GM12878 (cell line): Measurements from ENCODE around the gene TMPRSS2. TPM values are rescaled to one million over a fixed set of nuclear protein-coding genes. Genes with fewer than 3 reads are reported as not detected.

Source experiments
- ATAC-seq: fragments of 200-7000 bp; cut with Tn5 transposase; 3 replicates; pipeline ENCODE4 v1.9.1; 2020; ENCODE audit warnings: mild to moderate bottlenecking, moderate library complexity
- BruUV-seq: library from RNA; stranded (reverse); fragments of 400-500 nt; replicated peaks from 2 replicates; lab custom pipeline; 2021; lab: Mats Ljungman, UMichigan
- CTCF ChIA-PET: fragments of 300-600 bp; sonication (Branson Sonifier 250); formaldehyde crosslinking; extraction: SDS; loops from one replicate; lab custom pipeline; 2021; ENCODE audit warnings: inconsistent platforms; lab: Yijun Ruan, JAX
- POLR2A ChIA-PET: fragments of 350-600 bp; formaldehyde crosslinking; extraction: SDS; loops from one replicate; lab custom pipeline; 2021; ENCODE audit warnings: inconsistent platforms; lab: Charles Lee
- RAD21 ChIA-PET: fragments of 300-600 bp; sonication (Branson Sonifier 250); formaldehyde crosslinking; loops from one replicate; lab custom pipeline; 2023; ENCODE audit warnings: antibody characterized with exemption; ENCODE audit not compliant: unreplicated experiment; lab: Charles Lee
- SMC1A ChIA-PET: fragments of 300-600 bp; sonication (Branson Sonifier 250); formaldehyde crosslinking; loops from one replicate; lab custom pipeline; 2023; ENCODE audit not compliant: unreplicated experiment, uncharacterized antibody; lab: Charles Lee
- DNase-seq: peaks from one replicate; pipeline ENCODE4 v3.0.0-alpha.2; 2011; ENCODE audit warnings: low read depth, low spot score
- FAIRE-seq: peaks from 3 replicates; lab custom pipeline; 2011; peaks lifted over from hg19 to GRCh38; lab: Jason Lieb, UNC
- H2AFZ ChIP-seq: 2 replicates; pipeline ENCODE4 v1.6.0; 2011; ENCODE audit warnings: low read depth, low read length, control low read depth; ENCODE audit not compliant: control insufficient read depth
- H3K27ac ChIP-seq: 2 replicates; pipeline ENCODE4 v1.5.1; 2011; ENCODE audit warnings: control low read depth; ENCODE audit not compliant: control insufficient read depth, insufficient read depth
- H3K27me3 ChIP-seq, 2 experiments: replicated peaks in 1 of 2; 2 replicates each; pipeline versions ENCODE4 v1.6.0 to v1.6.1; 2011; ENCODE audit warnings: low read length in 1 of 2; ENCODE audit not compliant: control insufficient read depth in 2 of 2, insufficient read depth in 2 of 2
- H3K36me3 ChIP-seq, 2 experiments: 2 replicates each; pipeline ENCODE4 v1.5.1; 2011; ENCODE audit warnings: low read length in 1 of 2; ENCODE audit not compliant: control insufficient read depth in 2 of 2, insufficient read depth in 2 of 2
- H3K4me1 ChIP-seq: 2 replicates; pipeline ENCODE4 v1.6.1; 2011; ENCODE audit warnings: mild to moderate bottlenecking, low read length, moderate library complexity, mixed read lengths; ENCODE audit not compliant: control insufficient read depth, insufficient read depth
- H3K4me2 ChIP-seq: 2 replicates; pipeline ENCODE4 v1.6.0; 2011; ENCODE audit warnings: control low read depth; ENCODE audit not compliant: control insufficient read depth, insufficient read depth
- H3K4me3 ChIP-seq: fragments of 200-600 bp; sonication (generic); 2 replicates; pipeline ENCODE4 v1.5.1; 2016
- H3K79me2 ChIP-seq: 2 replicates; pipeline ENCODE4 v1.6.0; 2011; ENCODE audit warnings: low read length; ENCODE audit not compliant: control insufficient read depth, insufficient read depth
- H3K9ac ChIP-seq: 2 replicates; pipeline ENCODE4 v1.8.0; 2011; ENCODE audit warnings: low read length, control low read depth, mixed read lengths; ENCODE audit not compliant: control insufficient read depth, insufficient read depth
- H3K9me3 ChIP-seq: replicated peaks from 3 replicates; pipeline ENCODE4 v1.5.1; 2011; ENCODE audit warnings: mild to moderate bottlenecking, low read length; ENCODE audit not compliant: control insufficient read depth, insufficient read depth
- H4K20me1 ChIP-seq: 2 replicates; pipeline ENCODE4 v1.6.0; 2011; ENCODE audit not compliant: control insufficient read depth, insufficient read depth
- E2F8 ChIP-seq: fragments of 450-650 bp; IDR thresholded peaks from 2 replicates; pipeline ENCODE4 v1.6.1; 2018; ENCODE audit warnings: mild to moderate bottlenecking, low read depth, moderate library complexity; ENCODE audit not compliant: partially characterized antibody
- EED ChIP-seq: sonication (generic); IDR thresholded peaks from 2 replicates; pipeline ENCODE4 v1.6.1; 2016; ENCODE audit warnings: antibody characterized with exemption, low read depth
- HDGF ChIP-seq: fragments of 450-650 bp; IDR thresholded peaks from 2 replicates; pipeline ENCODE4 v1.6.1; 2016; ENCODE audit warnings: antibody characterized with exemption
- IKZF1 ChIP-seq: fragments of 450-650 bp; conservative IDR thresholded peaks from 2 replicates; pipeline ENCODE4 v1.6.1; 2017; ENCODE audit warnings: antibody characterized with exemption, mild to moderate bottlenecking
- IKZF2 ChIP-seq, 2 experiments: fragments of 450-650 bp; IDR thresholded peaks; 2 replicates each; pipeline ENCODE4 v1.6.1; 2017; ENCODE audit warnings: mild to moderate bottlenecking in 2 of 2, moderate library complexity in 2 of 2
- JUNB ChIP-seq: IDR thresholded peaks from 2 replicates; pipeline ENCODE4 v1.6.1; 2016; ENCODE audit warnings: antibody characterized with exemption, mild to moderate bottlenecking
- JUND ChIP-seq: IDR thresholded peaks from 2 replicates; pipeline ENCODE4 v1.6.1; 2012; ENCODE audit warnings: low read depth, mild to moderate bottlenecking, low read length, improper control_type of control experiment, moderate library complexity
- NBN ChIP-seq: fragments of 450-650 bp; IDR thresholded peaks from 2 replicates; pipeline ENCODE4 v1.6.1; 2016
- NFIC ChIP-seq: IDR thresholded peaks from 2 replicates; pipeline ENCODE4 v1.6.1; 2012; ENCODE audit warnings: low read depth, mild to moderate bottlenecking, inconsistent platforms, low read length, moderate library complexity
- NFXL1 ChIP-seq: fragments of 450-650 bp; IDR thresholded peaks from 2 replicates; pipeline ENCODE4 v1.6.1; 2017; ENCODE audit warnings: antibody characterized with exemption, mild to moderate bottlenecking, borderline replicate concordance
- PAX8 ChIP-seq: fragments of 450-650 bp; IDR thresholded peaks from 2 replicates; pipeline ENCODE4 v1.6.1; 2017; ENCODE audit warnings: mild to moderate bottlenecking, moderate library complexity
- POLR2AphosphoS5 ChIP-seq: IDR thresholded peaks from 2 replicates; pipeline ENCODE4 v1.6.1; 2011; ENCODE audit warnings: mild to moderate bottlenecking, low read length, inconsistent platforms
- RCOR1 ChIP-seq: conservative IDR thresholded peaks from 2 replicates; pipeline ENCODE4 v1.6.1; 2012; ENCODE audit warnings: low read depth, low read length, improper control_type of control experiment
- SIX5 ChIP-seq: IDR thresholded peaks from 2 replicates; pipeline ENCODE4 v1.6.1; 2011; ENCODE audit warnings: mild to moderate bottlenecking, low read depth, low read length, moderate library complexity; ENCODE audit not compliant: severe bottlenecking
- SUZ12 ChIP-seq: fragments of 200-600 bp; sonication (generic); IDR thresholded peaks from one replicate; pipeline ENCODE4 v1.6.1; 2018; ENCODE audit warnings: antibody characterized with exemption, mild to moderate bottlenecking; ENCODE audit not compliant: unreplicated experiment
- TCF3 ChIP-seq: IDR thresholded peaks from 2 replicates; pipeline ENCODE4 v1.6.1; 2012; ENCODE audit warnings: low read depth, mild to moderate bottlenecking, low read length, borderline replicate concordance; ENCODE audit not compliant: insufficient read depth
- TCF7 ChIP-seq: IDR thresholded peaks from 2 replicates; pipeline ENCODE4 v1.6.1; 2014; ENCODE audit warnings: antibody characterized with exemption, borderline replicate concordance
- WGBS: methylation state at CpG from one replicate; pipeline ENCODE4 v1.1.6; 2016; ENCODE audit warnings: low lambda C conversion rate; ENCODE audit not compliant: insufficient replicate concordance, insufficient coverage; ENCODE audit errors: missing lambda C conversion rate; 5-methylcytosine and 5-hydroxymethylcytosine counted together
- in situ Hi-C: fragments of 300-500 bp; cut with MboI; formaldehyde crosslinking; loops from 9 replicates; pipeline ENCODE4 v1.14.3; 2018; ENCODE audit warnings: mixed read lengths
- intact Hi-C: fragments of 100-400 bp; cut with micrococcal nuclease; formaldehyde crosslinking; loops from one replicate; pipeline ENCODE4 v1.14.2; 2022; ENCODE audit not compliant: unreplicated experiment
- polyA plus RNA-seq, 11 experiments: library from polyadenylated mRNA; depleted of rRNA in 4 of 11; unstranded in 6 of 11; stranded (reverse) in 5 of 11; fragments of >200 nt; fragmentation: Nextera tagmentation in 4 of 11; fragmentation: Illumina TruSeq in 1 of 11; extraction: Ambion mirVana in 4 of 11; extraction: Trizol in 1 of 11; gene quantifications; 1 replicate in 1 of 11; 2 replicates in 10 of 11; pipeline versions ENCODE4 v1.2.1 to v1.2.3, GENCODE V29; 2011 to 2016; ENCODE audit warnings: inconsistent platforms in 2 of 11, missing spikeins in 2 of 11, low read depth in 1 of 11
- total RNA-seq, 4 experiments: library from RNA; depleted of rRNA in 3 of 4; stranded (reverse); fragments of >200 nt in 3 of 4; fragmentation: Illumina TruSeq in 1 of 4; extraction: Trizol in 1 of 4; gene quantifications; 2 replicates each; pipeline versions ENCODE4 v1.2.1 to v1.2.3, GENCODE V29; 2013 to 2021
- TF ChIP-seq, protein P1 (sequence below): fragments of 450-650 bp; IDR thresholded peaks from 2 replicates; pipeline ENCODE4 v1.6.1; 2017; ENCODE audit warnings: low read depth, mild to moderate bottlenecking, moderate library complexity
- TF ChIP-seq, protein P2 (sequence below): IDR thresholded peaks from 2 replicates; pipeline ENCODE4 v1.6.1; 2011; ENCODE audit warnings: mild to moderate bottlenecking, low read depth, low read length, moderate library complexity; ENCODE audit not compliant: insufficient replicate concordance

TMPRSS2 gene
- total and polyA plus RNA-seq, 10 of the 15 experiments (the other 5 are each of a cell fraction or from before 2014, with no cell fraction given), result 0.19 to 0.26 TPM; not detected in 8

- TF ChIP-seq, protein P1, sequence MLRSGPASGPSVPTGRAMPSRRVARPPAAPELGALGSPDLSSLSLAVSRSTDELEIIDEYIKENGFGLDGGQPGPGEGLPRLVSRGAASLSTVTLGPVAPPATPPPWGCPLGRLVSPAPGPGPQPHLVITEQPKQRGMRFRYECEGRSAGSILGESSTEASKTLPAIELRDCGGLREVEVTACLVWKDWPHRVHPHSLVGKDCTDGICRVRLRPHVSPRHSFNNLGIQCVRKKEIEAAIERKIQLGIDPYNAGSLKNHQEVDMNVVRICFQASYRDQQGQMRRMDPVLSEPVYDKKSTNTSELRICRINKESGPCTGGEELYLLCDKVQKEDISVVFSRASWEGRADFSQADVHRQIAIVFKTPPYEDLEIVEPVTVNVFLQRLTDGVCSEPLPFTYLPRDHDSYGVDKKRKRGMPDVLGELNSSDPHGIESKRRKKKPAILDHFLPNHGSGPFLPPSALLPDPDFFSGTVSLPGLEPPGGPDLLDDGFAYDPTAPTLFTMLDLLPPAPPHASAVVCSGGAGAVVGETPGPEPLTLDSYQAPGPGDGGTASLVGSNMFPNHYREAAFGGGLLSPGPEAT, result no peak
These were observed 24.0 kb downstream of the TMPRSS2 start (continued) for GRCh38 chr21:41483973-41484372.

DNA sequence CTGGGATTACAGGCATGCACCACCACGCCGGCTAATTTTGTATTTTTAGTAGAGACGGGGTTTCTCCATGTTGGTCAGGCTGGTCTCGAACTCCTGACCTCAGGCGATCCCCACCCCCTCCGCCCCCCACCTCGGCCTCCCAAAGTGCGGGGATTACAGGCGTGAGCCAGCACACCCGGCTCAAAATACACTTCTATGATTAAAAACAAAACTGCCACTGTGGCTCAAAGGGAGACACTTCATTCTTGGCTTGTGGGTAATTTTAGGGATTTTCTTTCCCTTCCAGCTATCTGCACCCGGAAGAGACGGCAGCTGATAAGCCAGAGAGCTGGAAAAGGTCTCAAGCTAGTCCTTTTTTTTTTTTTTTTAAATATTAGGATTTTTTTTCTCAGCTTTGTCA, 24.5 kb downstream of the TMPRSS2 start:
- Histone ChIP-seq H4K20me1 (no peaks in the 10 kb centered on the region), H3K4me2 (no peak overlapping the region), H3K36me3 (no peaks in the 10 kb centered on the region), H3K9me3 (no peaks in the 10 kb centered on the region), H3K79me2 (no peaks in the 10 kb centered on the region), H2AFZ (no peak overlapping the region), H3K4me1 (0 out of 2 replicates have a peak, but pooled peaks cover 3% of the 10 kb centered on the region), H3K27ac (no peak overlapping the region), H3K9ac (no peak overlapping the region), H3K27me3 (no peaks in the 10 kb centered on the region), H3K4me3 (no peak overlapping the region)
- FAIRE-seq (no peak), ATAC-seq (peak; percentile 65), DNase-seq (no peak)
- BruUV-seq, result no TSS peak
- ChIA-PET RAD21 (interaction anchor here (1.0 to 2.4 kb wide), 3 partner anchors 42 to 200 kb away, joined by 3 to 8 read pairs (median 6); no protein-coding TSS in a partner anchor), SMC1A (interaction anchor here (0.7 to 1.9 kb wide), 3 partner anchors 12 to 127 kb away, joined by 3 to 5 read pairs (median 4); no protein-coding TSS in a partner anchor), CTCF (interaction anchor here (0.8 to 2.9 kb wide), 6 partner anchors 76 to 200 kb away, joined by 3 to 16 read pairs (median 3); no protein-coding TSS in a partner anchor), POLR2A (interaction anchor here (0.6 to 1.0 kb wide), 3 partner anchors 14 to 737 kb away, joined by 3 read pairs; no protein-coding TSS in a partner anchor)
- WGBS, result 1% methylated on average over 12 of the region's 12 CpGs
- in situ Hi-C loops (no loop called here), intact Hi-C loops (loop anchor here (5.0 kb wide), 1 partner anchor 119 kb away; no protein-coding TSS in a partner anchor)
- TF ChIP-seq PAX8, result no peak
- no peak for TF ChIP-seq POLR2AphosphoS5
- no peak for TF ChIP-seq TCF3
- no peak for TF ChIP-seq HDGF
- no peak for TF ChIP-seq NFIC
- TF ChIP-seq SIX5, result no peak
- TF ChIP-seq RCOR1, result no peak
- TF ChIP-seq SUZ12, result no peak
- peak in 1 of 2 experiments; percentile 20; a peak in 1 of 4 replicates for TF ChIP-seq IKZF2 (IDR thresholded peaks at IDR 0.05)
- no peak for TF ChIP-seq E2F8
- TF ChIP-seq NFXL1, result no peak
- TF ChIP-seq, protein P2, sequence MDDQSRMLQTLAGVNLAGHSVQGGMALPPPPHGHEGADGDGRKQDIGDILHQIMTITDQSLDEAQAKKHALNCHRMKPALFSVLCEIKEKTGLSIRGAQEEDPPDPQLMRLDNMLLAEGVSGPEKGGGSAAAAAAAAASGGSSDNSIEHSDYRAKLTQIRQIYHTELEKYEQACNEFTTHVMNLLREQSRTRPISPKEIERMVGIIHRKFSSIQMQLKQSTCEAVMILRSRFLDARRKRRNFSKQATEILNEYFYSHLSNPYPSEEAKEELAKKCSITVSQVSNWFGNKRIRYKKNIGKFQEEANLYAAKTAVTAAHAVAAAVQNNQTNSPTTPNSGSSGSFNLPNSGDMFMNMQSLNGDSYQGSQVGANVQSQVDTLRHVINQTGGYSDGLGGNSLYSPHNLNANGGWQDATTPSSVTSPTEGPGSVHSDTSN, result no peak
- TF ChIP-seq TCF7, result no peak
- 0 out of 2 replicates have a peak, but pooled peaks have one; percentile 17 for TF ChIP-seq IKZF1
- peak; percentile 46; the same call in 1 of the 2 replicates for TF ChIP-seq JUNB
- TF ChIP-seq JUND, result no peak
- no peak for TF ChIP-seq NBN
- peak; percentile 45; the same call in 1 of the 2 replicates for TF ChIP-seq EED
